OCI-LY1 (cell line): ENCODE data around the gene SFT2D3.

Source experiments
- EZH2 ChIP-seq: fragments of 200-600 bp; sonication (generic), shearing (Covaris generic); IDR thresholded peaks from 2 replicates; pipeline ENCODE4 v1.8.0; 2017; ENCODE audit warnings: borderline replicate concordance, mixed run types, mild to moderate bottlenecking, antibody characterized with exemption, low read length, moderate library complexity, mixed read lengths
- TF ChIP-seq, protein P1 (sequence below): fragments of 200-600 bp; sonication (generic), shearing (Covaris generic); IDR thresholded peaks from 2 replicates; pipeline ENCODE4 v1.5.1; 2017; ENCODE audit warnings: mild to moderate bottlenecking, antibody characterized with exemption, low read length, moderate library complexity, mixed read lengths

DNA sequence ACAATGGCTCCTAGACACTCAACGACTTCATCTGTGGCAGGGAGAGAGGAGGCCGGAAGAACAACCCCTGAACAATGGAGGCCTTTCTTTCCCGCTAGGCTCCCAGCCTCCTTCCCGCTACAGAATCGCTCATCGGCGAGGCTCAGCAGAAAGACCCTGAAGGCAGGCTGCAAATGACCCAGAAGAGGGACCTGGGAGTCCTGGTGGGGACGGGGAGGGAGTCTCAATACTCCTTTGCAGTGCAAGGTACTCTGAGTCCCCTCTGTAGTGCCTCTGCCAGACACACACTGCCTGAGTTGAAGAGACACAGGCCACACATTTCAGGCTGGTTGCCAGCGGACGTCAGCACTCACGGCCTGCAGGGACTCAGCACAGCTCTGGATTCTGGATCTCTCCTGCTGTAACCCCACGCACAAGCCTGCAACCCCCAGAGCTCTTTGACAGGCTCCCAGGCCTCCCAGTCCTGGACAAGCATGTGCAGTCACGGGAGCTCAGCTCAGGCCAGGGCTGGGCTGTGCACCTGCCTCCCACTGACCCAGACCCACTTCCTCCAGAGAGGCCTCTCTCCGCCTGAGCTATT is 49.2 kb upstream of the SFT2D3 start:
- TF ChIP-seq, protein P1, sequence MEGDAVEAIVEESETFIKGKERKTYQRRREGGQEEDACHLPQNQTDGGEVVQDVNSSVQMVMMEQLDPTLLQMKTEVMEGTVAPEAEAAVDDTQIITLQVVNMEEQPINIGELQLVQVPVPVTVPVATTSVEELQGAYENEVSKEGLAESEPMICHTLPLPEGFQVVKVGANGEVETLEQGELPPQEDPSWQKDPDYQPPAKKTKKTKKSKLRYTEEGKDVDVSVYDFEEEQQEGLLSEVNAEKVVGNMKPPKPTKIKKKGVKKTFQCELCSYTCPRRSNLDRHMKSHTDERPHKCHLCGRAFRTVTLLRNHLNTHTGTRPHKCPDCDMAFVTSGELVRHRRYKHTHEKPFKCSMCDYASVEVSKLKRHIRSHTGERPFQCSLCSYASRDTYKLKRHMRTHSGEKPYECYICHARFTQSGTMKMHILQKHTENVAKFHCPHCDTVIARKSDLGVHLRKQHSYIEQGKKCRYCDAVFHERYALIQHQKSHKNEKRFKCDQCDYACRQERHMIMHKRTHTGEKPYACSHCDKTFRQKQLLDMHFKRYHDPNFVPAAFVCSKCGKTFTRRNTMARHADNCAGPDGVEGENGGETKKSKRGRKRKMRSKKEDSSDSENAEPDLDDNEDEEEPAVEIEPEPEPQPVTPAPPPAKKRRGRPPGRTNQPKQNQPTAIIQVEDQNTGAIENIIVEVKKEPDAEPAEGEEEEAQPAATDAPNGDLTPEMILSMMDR: no peak
- TF ChIP-seq EZH2: no peak
